Stimulated activated CD8-positive, alpha-beta memory T cell treated with anti-CD3 and anti-CD28 coated beads, Interleukin-4, amount 100 ng/mL, for 4 hours (primary cell): Measurements from ENCODE around the gene CXCR6.

ENCODE experiments used
- DNase-seq, 2 donors: peaks; one replicate each; pipeline ENCODE4 v3.0.0-alpha.2; 2020; ENCODE audit warnings: low read depth in 2 of 2, low spot score in 1 of 2

The CXCR6 gene

GRCh38 chr3:45922039-45922326 is 21.3 kb upstream of the CXCR6 start:
- DNase-seq: no peak

- DNase-seq: no peak
These were observed 20.2 kb upstream of the CXCR6 start for GRCh38 chr3:45922950-45923590.

DNA sequence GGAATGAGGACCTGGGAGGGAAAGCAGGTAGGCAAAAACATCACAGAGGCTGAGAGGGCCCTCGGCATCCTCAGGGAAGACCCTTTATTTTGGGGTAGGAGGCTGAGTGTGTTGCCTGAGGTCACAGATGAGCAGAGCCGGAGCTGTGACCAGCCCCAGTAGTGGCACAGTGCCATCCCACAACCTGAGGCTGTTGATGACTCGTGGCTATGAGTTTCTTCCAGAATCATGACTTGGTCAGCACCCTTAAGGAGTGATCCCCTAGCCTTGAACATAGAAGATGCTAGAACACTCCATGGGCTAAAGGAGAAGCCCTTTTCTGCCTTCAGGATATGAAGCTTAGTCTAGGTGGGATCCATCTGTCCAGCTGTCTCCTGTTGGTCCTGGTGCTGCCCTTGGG is 19.5 kb upstream of the CXCR6 start:
- no peak for DNase-seq

GRCh38 chr3:45927881-45928280 is 15.4 kb upstream of the CXCR6 start:
- DNase-seq: no peak

DNA sequence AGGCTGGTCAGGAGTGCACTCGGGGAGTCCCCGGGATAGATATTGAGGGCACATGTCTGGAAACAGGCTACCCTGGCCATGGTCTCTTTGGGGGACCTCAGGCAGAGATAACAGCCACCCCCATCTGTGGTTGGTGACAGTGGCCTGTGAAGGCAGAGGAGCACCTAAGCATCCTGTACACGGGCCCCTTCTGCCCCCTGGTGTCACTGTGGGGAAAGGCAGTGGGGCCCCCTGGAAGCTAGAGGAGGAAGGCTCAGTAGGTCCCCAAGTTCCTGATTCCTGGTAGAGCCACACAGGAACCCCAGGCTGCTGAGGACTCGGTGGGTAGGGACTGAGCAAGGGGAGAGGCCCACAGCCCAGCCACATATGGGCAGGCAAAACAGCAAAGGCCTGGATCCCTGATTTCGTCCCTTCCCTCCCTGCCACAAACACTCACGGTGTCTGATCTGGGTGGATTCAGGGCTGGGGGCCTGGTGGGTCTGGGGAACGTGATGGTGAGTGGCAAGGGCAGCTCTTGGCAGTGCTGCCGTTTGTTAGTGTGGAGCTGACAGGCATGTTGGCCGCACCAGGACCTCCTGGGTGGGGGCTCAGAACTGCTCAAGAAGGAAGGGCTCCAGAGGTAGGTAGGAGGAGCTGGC is 14.1 kb upstream of the CXCR6 start:
- peak in 1 of 2 donors; percentile 30 for DNase-seq

DNA sequence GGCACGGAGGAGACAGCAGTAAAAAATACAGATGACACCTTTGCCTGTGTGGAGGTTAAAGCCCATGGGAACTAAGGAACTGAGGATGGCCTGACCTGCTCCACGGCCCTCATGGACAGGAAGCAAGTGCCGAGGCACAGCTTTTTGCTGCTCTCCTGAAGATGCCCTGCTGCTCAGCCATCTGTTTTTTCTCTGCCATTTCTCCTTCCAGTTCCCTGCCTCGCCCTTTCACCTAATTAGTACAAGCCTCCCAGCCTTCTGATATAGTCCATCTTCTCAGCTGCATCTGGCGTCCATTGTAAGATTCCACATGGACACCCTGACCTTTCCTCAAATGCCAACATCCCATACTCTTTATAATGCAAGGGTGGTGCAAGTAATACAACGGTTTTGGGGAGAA is 11.8 kb upstream of the CXCR6 start:
- DNase-seq: no peak

DNA sequence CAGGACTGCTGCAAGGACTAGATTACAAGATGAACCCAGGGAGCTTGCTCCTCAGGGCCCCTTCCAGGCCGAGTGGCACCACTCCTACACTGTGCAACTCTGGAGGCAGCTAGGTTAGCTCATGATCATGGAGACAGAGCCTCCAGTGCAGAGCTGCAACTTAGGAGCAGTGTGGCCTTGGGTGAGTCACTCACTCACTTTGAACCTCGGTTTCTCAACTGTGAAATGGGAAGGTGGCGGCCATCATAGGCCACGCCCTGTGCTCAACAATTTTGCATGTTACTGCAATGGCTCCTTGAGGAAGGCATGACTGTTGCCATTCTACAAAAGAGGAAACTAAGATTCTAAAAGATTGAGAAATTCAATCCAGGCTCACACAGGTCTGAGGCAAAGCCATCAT is 11.2 kb upstream of the CXCR6 start:
- DNase-seq: no peak

GRCh38 chr3:45933591-45933990 is 9.7 kb upstream of the CXCR6 start:
- no peak for DNase-seq

DNA sequence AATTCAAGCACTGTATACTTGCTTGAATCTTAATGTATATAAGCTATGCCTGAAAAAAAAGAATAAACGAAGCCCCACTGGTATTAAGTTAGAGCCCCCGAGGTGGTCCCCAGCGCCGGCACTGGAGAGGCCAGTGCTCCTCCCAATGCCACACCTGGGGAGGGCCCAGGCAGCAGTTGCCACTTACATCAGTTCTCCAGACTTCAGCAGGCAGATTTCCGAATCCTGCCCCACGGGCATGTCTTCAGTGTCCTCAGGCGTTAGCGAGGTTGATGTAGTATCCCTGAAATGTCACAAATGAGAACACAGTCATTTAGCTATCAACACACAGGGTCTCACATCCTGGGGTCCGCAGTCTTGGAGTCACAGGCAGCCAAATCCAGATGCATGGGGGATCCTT is 7.0 kb upstream of the CXCR6 start:
- no peak for DNase-seq

DNA sequence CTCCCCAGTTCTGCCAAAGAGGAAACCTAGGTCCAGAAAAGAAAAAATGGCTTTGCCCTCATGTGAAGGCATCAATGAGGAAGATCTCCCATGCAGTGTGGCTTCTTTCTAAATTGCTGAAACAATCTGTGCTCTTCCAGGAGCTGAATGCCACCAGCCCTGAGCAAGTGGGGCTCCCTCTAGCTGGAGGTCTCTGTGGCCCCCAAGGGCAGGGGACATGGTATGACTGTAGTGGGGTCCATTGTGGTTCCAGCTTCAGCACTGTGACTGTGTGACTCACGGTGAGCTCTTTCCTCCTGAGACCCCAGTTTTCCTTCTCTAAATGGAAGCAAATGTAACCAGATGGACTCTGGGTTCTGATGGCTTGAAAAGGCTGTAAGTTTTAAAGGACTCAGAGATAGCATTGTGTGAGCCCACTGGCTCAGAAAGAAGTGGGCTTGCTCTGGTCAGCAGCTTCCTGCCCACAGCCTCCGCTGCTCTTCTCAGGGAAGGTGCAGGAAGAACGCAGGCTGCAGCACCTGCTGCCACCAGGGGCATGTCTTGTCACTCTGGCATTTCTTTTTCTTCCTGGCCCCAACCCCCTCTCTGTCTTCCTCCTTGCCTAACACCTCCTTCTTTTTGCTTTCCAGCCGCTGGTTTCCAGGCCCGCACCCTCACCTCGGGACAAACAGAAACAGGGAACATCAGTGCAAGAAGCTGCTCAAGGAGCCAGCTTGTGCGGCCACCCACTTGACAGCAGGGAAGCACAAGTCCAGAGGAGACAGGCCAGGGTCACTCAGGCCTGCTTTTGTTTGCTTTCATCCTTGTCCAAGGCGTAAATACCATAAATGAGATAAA is 5.8 kb upstream of the CXCR6 start:
- DNase-seq: no peak

DNA sequence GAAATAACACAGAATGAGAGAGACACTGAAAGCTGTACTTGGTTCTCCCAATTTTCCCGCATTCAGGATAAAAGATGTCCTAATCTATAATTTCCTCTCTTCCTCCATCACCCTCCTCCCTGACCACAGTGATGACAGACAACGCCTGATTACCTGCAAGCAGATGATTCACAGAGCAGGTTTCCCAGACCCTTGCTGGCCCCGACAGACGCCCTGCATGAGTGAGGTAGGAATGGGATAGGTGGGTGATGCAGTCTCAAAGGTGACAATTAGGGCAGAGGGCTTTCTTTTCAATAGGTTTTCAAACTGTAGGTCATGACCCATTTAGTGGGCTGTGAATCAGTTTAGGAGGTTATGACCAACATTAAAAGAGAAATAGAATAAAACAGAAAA is 5.2 kb upstream of the CXCR6 start:
- no peak for DNase-seq

GRCh38 chr3:45938864-45939263 is 4.4 kb upstream of the CXCR6 start:
- DNase-seq: peak; percentile 72 to 78

DNA sequence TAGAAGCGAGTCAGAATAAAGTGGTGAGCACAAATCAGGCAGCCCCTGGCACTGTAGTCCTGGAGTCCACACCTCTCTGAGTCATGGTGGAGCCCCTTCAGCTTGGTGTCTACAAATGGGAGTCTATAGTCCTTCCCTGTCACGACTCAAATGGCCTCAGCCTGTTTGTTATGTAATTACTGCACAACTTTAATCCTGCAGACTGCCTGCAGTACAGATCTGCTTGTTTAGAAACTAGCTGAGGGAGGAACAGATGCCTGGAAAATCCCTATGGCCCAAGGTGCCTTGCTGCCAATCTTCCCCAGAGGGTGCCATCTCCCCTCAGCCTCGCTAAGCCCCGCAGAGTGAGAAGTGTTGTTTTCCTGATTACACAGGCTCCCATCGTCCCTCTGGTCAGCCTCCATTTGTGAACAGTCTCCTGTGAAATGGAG is 3.9 kb upstream of the CXCR6 start:
- DNase-seq: no peak

GRCh38 chr3:45940004-45940780 is 3.1 kb upstream of the CXCR6 start:
- no peak for DNase-seq

- no peak for DNase-seq
These were observed 2.4 kb upstream of the CXCR6 start for GRCh38 chr3:45940781-45941365.

GRCh38 chr3:45942051-45942825 is 1.0 kb upstream of the CXCR6 start:
- DNase-seq: no peak

- DNase-seq: no peak
These were observed 1.8 kb downstream of the CXCR6 start for GRCh38 chr3:45944830-45945620.

DNA sequence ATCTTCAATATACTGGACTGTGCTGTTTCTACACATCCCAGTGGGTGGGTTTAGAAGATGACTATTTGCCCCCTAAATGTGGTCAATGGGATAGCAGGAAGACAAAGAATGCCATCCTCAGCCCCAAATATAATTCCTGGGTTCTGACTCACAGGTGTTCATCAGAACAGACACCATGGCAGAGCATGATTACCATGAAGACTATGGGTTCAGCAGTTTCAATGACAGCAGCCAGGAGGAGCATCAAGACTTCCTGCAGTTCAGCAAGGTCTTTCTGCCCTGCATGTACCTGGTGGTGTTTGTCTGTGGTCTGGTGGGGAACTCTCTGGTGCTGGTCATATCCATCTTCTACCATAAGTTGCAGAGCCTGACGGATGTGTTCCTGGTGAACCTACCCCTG is 3.0 kb downstream of the CXCR6 start:
- DNase-seq: no peak

DNA sequence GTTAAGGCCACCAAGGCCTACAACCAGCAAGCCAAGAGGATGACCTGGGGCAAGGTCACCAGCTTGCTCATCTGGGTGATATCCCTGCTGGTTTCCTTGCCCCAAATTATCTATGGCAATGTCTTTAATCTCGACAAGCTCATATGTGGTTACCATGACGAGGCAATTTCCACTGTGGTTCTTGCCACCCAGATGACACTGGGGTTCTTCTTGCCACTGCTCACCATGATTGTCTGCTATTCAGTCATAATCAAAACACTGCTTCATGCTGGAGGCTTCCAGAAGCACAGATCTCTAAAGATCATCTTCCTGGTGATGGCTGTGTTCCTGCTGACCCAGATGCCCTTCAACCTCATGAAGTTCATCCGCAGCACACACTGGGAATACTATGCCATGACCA is 3.6 kb downstream of the CXCR6 start:
- no peak for DNase-seq

DNA sequence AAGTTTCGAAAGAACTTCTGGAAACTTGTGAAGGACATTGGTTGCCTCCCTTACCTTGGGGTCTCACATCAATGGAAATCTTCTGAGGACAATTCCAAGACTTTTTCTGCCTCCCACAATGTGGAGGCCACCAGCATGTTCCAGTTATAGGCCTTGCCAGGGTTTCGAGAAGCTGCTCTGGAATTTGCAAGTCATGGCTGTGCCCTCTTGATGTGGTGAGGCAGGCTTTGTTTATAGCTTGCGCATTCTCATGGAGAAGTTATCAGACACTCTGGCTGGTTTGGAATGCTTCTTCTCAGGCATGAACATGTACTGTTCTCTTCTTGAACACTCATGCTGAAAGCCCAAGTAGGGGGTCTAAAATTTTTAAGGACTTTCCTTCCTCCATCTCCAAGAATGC is 4.1 kb downstream of the CXCR6 start:
- DNase-seq: no peak
